ENCODE measurements around the gene MSI2.

Gene MSI2

GRCh38 chr17:57732062-57732461, 475.7 kb downstream of the MSI2 start:
- no peaks in the 10 kb centered on the region for H4K20me1 ChIP-seq (ENCODE audit: control insufficient read depth, insufficient read depth, low read depth, low read length)
- no peaks in the 10 kb centered on the region for H3K9me2 ChIP-seq (replicated peaks; ENCODE audit: control insufficient read depth, low read length)
- peaks cover 21% of the 10 kb centered on the region; the same call in 1 of the 2 replicates for H3K27me3 ChIP-seq (ENCODE audit: control insufficient read depth, low read length)
- H3K27ac ChIP-seq (ENCODE audit: low read depth, low read length) = no peak overlapping the region
- H3F3A ChIP-seq (ENCODE audit: control insufficient read depth, insufficient read depth) = no peaks in the 10 kb centered on the region
- no peak overlapping the region for H3K4me3 ChIP-seq (ENCODE audit: low read length)
- no peaks in the 10 kb centered on the region for H3K79me2 ChIP-seq (ENCODE audit: control insufficient read depth, low read length)
- no peak overlapping the region for H3K4me2 ChIP-seq (ENCODE audit: low read length)
- TF ChIP-seq CTCF (IDR thresholded peaks at IDR 0.05; ENCODE audit: low read depth, low read length, poor library complexity, severe bottlenecking) (no peak), EZH2phosphoT487 (IDR thresholded peaks at IDR 0.05; ENCODE audit: borderline replicate concordance, low read length) (no peak)
- no peaks in the 10 kb centered on the region for H3K9me3 ChIP-seq (ENCODE audit: control insufficient read depth, insufficient read depth, low read length)
- peaks cover 9% of the 10 kb centered on the region for H3K4me1 ChIP-seq (ENCODE audit: control insufficient read depth, low read length)
- no peaks in the 10 kb centered on the region for H3K36me3 ChIP-seq (ENCODE audit: control insufficient read depth, low read length)

GRCh38 chr17:57733085-57733484, 476.8 kb downstream of the MSI2 start:
- no peaks in the 10 kb centered on the region for H3K9me3 ChIP-seq (ENCODE audit: control insufficient read depth, insufficient read depth, low read length)
- H4K20me1 ChIP-seq (ENCODE audit: control insufficient read depth, insufficient read depth, low read depth, low read length) = no peaks in the 10 kb centered on the region
- TF ChIP-seq CTCF (IDR thresholded peaks at IDR 0.05; ENCODE audit: low read depth, low read length, poor library complexity, severe bottlenecking) (no peak), EZH2phosphoT487 (IDR thresholded peaks at IDR 0.05; ENCODE audit: borderline replicate concordance, low read length) (no peak)
- no peaks in the 10 kb centered on the region for H3F3A ChIP-seq (ENCODE audit: control insufficient read depth, insufficient read depth)
- no peak overlapping the region for H3K27ac ChIP-seq (ENCODE audit: low read depth, low read length)
- no peak overlapping the region for H3K4me2 ChIP-seq (ENCODE audit: low read length)
- peaks cover 9% of the 10 kb centered on the region for H3K4me1 ChIP-seq (ENCODE audit: control insufficient read depth, low read length)
- H3K4me3 ChIP-seq (ENCODE audit: low read length) = no peak overlapping the region
- H3K36me3 ChIP-seq (ENCODE audit: control insufficient read depth, low read length) = no peaks in the 10 kb centered on the region
- H3K79me2 ChIP-seq (ENCODE audit: control insufficient read depth, low read length) = no peaks in the 10 kb centered on the region
- peaks cover 19% of the 10 kb centered on the region; the same call in 1 of the 2 replicates for H3K27me3 ChIP-seq (ENCODE audit: control insufficient read depth, low read length)
- no peaks in the 10 kb centered on the region for H3K9me2 ChIP-seq (replicated peaks; ENCODE audit: control insufficient read depth, low read length)

Measured in DOHH2 (cell line).